Measurements from ENCODE around the gene AURKB. TPM values are rescaled to one million over a fixed set of nuclear protein-coding genes. Genes with fewer than 3 reads are reported as not detected.
A peak's percentile ranks its signal among the peaks of the same experiment; 100 is the strongest.

The AURKB gene
- total RNA-seq, 1 experiment from 2014 or later = 89.4 TPM

DNA sequence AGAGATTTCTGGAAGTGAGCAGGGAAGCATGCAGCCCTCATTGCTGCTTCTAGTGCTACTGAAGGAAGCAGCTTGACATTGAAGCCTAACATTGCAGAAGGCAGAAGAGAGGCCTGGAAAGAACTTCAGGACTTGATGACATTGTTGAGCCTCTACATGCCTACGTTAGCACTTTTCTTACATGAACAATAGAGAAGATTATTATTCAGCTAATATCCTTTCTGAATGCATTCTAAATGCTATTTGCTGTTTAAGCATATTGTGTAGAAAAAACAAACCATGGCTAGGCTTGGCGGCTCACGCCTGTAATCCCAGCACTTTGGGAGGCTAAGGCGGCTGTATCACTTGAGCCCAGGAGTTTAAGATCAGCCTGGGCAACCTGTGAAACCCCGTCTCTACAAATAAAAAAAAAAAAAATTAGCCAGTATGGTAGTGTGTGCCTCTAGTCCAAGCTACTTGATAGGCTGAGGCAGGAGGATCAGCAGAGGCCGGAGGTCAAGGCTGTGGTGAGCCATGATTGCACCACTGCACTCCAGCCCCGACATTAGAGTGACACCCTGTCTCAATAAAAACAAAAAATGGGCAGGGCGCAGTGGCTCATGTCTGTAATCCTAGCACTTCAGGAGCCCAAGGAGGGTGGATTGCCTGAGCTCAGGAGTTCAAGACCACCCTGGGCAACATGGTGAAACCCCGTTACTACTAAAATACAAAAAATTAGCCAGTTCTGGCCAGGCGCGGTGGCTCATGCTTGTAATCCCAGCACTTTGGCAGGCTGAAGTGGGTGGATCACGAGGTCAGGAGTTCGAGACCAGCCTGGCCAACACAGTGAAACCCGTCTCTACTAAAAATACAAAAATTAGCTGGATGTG lies 2.2 kb upstream of the AURKB start:
- TF ChIP-seq, protein P1, sequence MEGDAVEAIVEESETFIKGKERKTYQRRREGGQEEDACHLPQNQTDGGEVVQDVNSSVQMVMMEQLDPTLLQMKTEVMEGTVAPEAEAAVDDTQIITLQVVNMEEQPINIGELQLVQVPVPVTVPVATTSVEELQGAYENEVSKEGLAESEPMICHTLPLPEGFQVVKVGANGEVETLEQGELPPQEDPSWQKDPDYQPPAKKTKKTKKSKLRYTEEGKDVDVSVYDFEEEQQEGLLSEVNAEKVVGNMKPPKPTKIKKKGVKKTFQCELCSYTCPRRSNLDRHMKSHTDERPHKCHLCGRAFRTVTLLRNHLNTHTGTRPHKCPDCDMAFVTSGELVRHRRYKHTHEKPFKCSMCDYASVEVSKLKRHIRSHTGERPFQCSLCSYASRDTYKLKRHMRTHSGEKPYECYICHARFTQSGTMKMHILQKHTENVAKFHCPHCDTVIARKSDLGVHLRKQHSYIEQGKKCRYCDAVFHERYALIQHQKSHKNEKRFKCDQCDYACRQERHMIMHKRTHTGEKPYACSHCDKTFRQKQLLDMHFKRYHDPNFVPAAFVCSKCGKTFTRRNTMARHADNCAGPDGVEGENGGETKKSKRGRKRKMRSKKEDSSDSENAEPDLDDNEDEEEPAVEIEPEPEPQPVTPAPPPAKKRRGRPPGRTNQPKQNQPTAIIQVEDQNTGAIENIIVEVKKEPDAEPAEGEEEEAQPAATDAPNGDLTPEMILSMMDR (IDR thresholded peaks at IDR 0.05; ENCODE audit: insufficient read depth in 1 of 2, low read depth in 1 of 2, low read length in 1 of 2, severe bottlenecking in 1 of 2, unreplicated experiment in 1 of 2) = no peak
- H3K36me3 Mint-ChIP-seq (ENCODE audit: insufficient read depth, unreplicated experiment) = peaks cover 27% of the 10 kb centered on the region
- no peak for DNase-seq
- no peaks in the 10 kb centered on the region for H3K9me3 Mint-ChIP-seq (ENCODE audit: unreplicated experiment)
- no peaks in the 10 kb centered on the region for H3K36me3 ChIP-seq (ENCODE audit: control insufficient read depth, insufficient read depth, low read length)
- H3K4me3 ChIP-seq (ENCODE audit: low read depth, low read length) = no peak overlapping the region
- peaks cover 8% of the 10 kb centered on the region for H3K4me1 Mint-ChIP-seq (ENCODE audit: low read depth, unreplicated experiment)
- H3K27me3 ChIP-seq (replicated peaks; ENCODE audit: control insufficient read depth, insufficient read depth, low read length) = no peaks in the 10 kb centered on the region
- H3K27ac Mint-ChIP-seq (ENCODE audit: unreplicated experiment) = no peak overlapping the region
- H3K4me3 Mint-ChIP-seq (ENCODE audit: unreplicated experiment) = no peak overlapping the region
- H3K4me1 ChIP-seq = peaks cover 4% of the 10 kb centered on the region; the same call in 1 of the 2 replicates
- H3K9me3 ChIP-seq = no peaks in the 10 kb centered on the region
- no TSS peak for BruUV-seq (replicated peaks)
- H3K27me3 Mint-ChIP-seq (ENCODE audit: insufficient read depth, unreplicated experiment) = no peaks in the 10 kb centered on the region
- intact Hi-C loops (cut with micrococcal nuclease; ENCODE audit: unreplicated experiment) = no loop called here
- CTCF ChIA-PET = no interaction called here
- POLR2A ChIA-PET = interaction anchor here (3.0 kb wide), 1 partner anchor 39 kb away, joined by 15 read pairs; no protein-coding TSS in a partner anchor

DNA sequence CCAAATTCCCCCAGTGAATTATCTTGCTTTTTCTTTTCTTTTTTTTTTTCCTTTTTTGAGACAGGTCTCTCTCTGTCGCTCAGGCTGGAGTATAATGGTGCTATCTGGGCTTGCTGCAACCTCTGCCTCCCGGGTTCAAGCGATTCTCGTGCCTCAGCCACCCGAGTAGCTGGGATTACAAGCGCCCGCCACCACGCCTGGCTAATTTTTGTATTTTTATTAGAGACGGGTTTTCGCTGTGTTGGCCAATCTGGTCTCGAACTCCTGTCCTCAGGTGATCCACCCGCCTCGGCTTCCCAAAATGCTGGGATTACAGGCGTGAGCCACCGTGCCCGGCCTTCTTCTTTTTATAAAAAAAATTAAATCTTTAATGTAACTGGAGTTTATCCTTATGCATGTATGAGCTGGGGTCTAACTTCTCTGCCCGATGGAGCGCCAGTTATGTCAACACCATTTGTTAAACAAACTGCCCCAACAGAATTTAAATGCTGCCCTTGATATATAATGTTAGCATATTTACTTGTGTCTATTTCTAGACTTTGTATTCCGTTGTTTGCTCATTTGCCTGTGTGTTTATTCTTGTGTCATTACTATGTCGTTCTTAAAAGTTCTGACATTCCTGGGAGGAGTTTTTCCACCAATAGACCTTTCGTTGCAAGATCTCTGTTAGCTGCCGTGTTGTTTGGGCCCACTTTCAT lies 535 bp upstream of the AURKB start:
- no peaks in the 10 kb centered on the region for H3K36me3 ChIP-seq (ENCODE audit: control insufficient read depth, insufficient read depth, low read length)
- no peaks in the 10 kb centered on the region for H3K27me3 Mint-ChIP-seq (ENCODE audit: insufficient read depth, unreplicated experiment)
- peak overlapping the region; percentile 43 for H3K4me3 ChIP-seq (ENCODE audit: low read depth, low read length)
- no peak for DNase-seq
- peaks cover 8% of the 10 kb centered on the region for H3K4me1 Mint-ChIP-seq (ENCODE audit: low read depth, unreplicated experiment)
- ChIA-PET POLR2A (interaction anchor here (0.8 to 3.0 kb wide), 10 partner anchors 10 to 84 kb away, joined by 3 to 24 read pairs (median 7); partner anchors contain the start of genes BORCS6, CTC1 and SLC25A35), CTCF (interaction anchor here (0.6 to 1.4 kb wide), 4 partner anchors 10 to 21 kb away, joined by 3 to 4 read pairs (median 4); partner anchors contain the start of gene BORCS6)
- BruUV-seq (replicated peaks) = TSS peak; percentile 95
- TF ChIP-seq, protein P1 (IDR thresholded peaks at IDR 0.05; ENCODE audit: insufficient read depth in 1 of 2, low read depth in 1 of 2, low read length in 1 of 2, severe bottlenecking in 1 of 2, unreplicated experiment in 1 of 2) = no peak
- peak overlapping the region; percentile 99 for H3K27ac Mint-ChIP-seq (ENCODE audit: unreplicated experiment)
- H3K9me3 ChIP-seq = no peaks in the 10 kb centered on the region
- intact Hi-C loops (cut with micrococcal nuclease; ENCODE audit: unreplicated experiment) = loop anchor here (1.0 kb wide), 2 partner anchors 12 to 24 kb away; no protein-coding TSS in a partner anchor
- no peaks in the 10 kb centered on the region for H3K9me3 Mint-ChIP-seq (ENCODE audit: unreplicated experiment)
- H3K27me3 ChIP-seq (replicated peaks; ENCODE audit: control insufficient read depth, insufficient read depth, low read length) = no peaks in the 10 kb centered on the region
- peak overlapping the region; percentile 100 for H3K4me3 Mint-ChIP-seq (ENCODE audit: unreplicated experiment)
- peaks cover 4% of the 10 kb centered on the region; the same call in 1 of the 2 replicates for H3K4me1 ChIP-seq
- H3K36me3 Mint-ChIP-seq (ENCODE audit: insufficient read depth, unreplicated experiment) = peaks cover 42% of the 10 kb centered on the region

DNA sequence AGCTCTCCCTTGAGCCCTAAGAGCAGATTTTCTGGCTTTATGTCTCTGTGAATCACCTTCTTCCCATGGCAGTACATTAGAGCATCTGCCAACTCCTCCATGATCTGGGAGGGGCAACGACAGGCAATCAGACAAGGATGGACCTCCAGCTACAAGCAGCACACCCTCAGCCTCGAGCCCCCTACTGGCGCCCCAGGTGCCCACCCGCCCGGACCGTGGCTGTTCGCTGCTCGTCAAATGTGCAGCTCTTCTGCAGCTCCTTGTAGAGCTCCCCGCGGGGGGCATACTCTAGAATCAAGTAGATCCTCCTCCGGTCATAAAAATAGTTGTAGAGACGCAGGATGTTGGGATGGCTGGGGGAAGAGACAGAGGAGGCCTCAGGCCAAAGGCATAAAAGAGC lies 3.8 kb downstream of the AURKB start:
- H3K9me3 Mint-ChIP-seq (ENCODE audit: unreplicated experiment) = no peaks in the 10 kb centered on the region
- H3K27ac Mint-ChIP-seq (ENCODE audit: unreplicated experiment) = no peak overlapping the region
- CTCF ChIA-PET = no interaction called here
- DNase-seq = no peak
- H3K27me3 Mint-ChIP-seq (ENCODE audit: insufficient read depth, unreplicated experiment) = no peaks in the 10 kb centered on the region
- H3K36me3 Mint-ChIP-seq (ENCODE audit: insufficient read depth, unreplicated experiment) = peaks cover 66% of the 10 kb centered on the region
- Histone ChIP-seq H3K27me3 (replicated peaks; ENCODE audit: control insufficient read depth, insufficient read depth, low read length) (no peaks in the 10 kb centered on the region), H3K4me3 (ENCODE audit: low read depth, low read length) (no peak overlapping the region), H3K9me3 (no peaks in the 10 kb centered on the region), H3K4me1 (peaks cover 4% of the 10 kb centered on the region; the same call in 1 of the 2 replicates), H3K36me3 (ENCODE audit: control insufficient read depth, insufficient read depth, low read length) (no peaks in the 10 kb centered on the region)
- no TSS peak for BruUV-seq (replicated peaks)
- H3K4me1 Mint-ChIP-seq (ENCODE audit: low read depth, unreplicated experiment) = peaks cover 5% of the 10 kb centered on the region
- intact Hi-C loops (cut with micrococcal nuclease; ENCODE audit: unreplicated experiment) = no loop called here
- H3K4me3 Mint-ChIP-seq (ENCODE audit: unreplicated experiment) = no peak overlapping the region
- TF ChIP-seq, protein P1 (IDR thresholded peaks at IDR 0.05; ENCODE audit: insufficient read depth in 1 of 2, low read depth in 1 of 2, low read length in 1 of 2, severe bottlenecking in 1 of 2, unreplicated experiment in 1 of 2) = no peak
- POLR2A ChIA-PET = no interaction called here
